Testis (tissue), 3 donors: ENCODE measurements around the gene THSD7A. TPM values are rescaled to one million over a fixed set of nuclear protein-coding genes. Genes with fewer than 3 reads are reported as not detected.

Experiments used
- DNase-seq: peaks from one replicate; pipeline ENCODE4 v3.0.0-alpha.2; 2019
- H3K27ac ChIP-seq, 2 donors: fragments of 200-600 bp; sonication (generic); one replicate each; pipeline ENCODE4 v1.5.1; 2019
- H3K27me3 ChIP-seq: fragments of 200-600 bp; sonication (generic); one replicate; pipeline ENCODE4 v1.5.1; 2019
- H3K36me3 ChIP-seq: fragments of 200-600 bp; sonication (generic); one replicate; pipeline ENCODE4 v1.5.1; 2017; ENCODE audit warnings: low read depth; ENCODE audit errors: missing control alignments
- H3K4me1 ChIP-seq: fragments of 200-600 bp; sonication (generic); one replicate; pipeline ENCODE4 v1.5.1; 2019
- H3K4me3 ChIP-seq, 2 donors: fragments of 200-600 bp; sonication (generic); one replicate each; pipeline ENCODE4 v1.5.1; 2017 to 2019
- H3K9me3 ChIP-seq: fragments of 200-600 bp; sonication (generic); one replicate; pipeline ENCODE4 v1.5.1; 2017
- CTCF ChIP-seq, 3 experiments: fragments of 450-650 bp in 2 of 3; fragments of 200-600 bp in 1 of 3; sonication (generic) in 1 of 3; IDR thresholded peaks; one replicate each; pipeline ENCODE4 v1.5.1; 2016 to 2019; ENCODE audit warnings: antibody characterized with exemption in 3 of 3, mild to moderate bottlenecking in 2 of 3, moderate library complexity in 1 of 3
- POLR2A ChIP-seq: fragments of 450-650 bp; IDR thresholded peaks from one replicate; pipeline ENCODE4 v1.6.1; 2017; ENCODE audit warnings: antibody characterized with exemption, mild to moderate bottlenecking, moderate library complexity
- WGBS, 2 donors: methylation state at CpG; one replicate each; pipeline ENCODE4 v1.1.5; 2018; 5-methylcytosine and 5-hydroxymethylcytosine counted together
- intact Hi-C: fragments of 100-400 bp; cut with DNase I; formaldehyde crosslinking; loops from one replicate; pipeline ENCODE4 v1.15.1; 2023; ENCODE audit warnings: low total_unique reads
- polyA plus RNA-seq: library from polyadenylated mRNA; stranded (reverse); fragments of 350-450 nt; fragmentation: Illumina TruSeq; extraction: RNeasy Lipid Tissue Mini Kit (QIAGEN cat#74804); gene quantifications from one replicate; pipeline ENCODE4 v1.2.3, GENCODE V29; 2014; ENCODE audit warnings: low read depth, low replicate concordance; ENCODE audit not compliant: insufficient read depth
- total RNA-seq, 2 donors: library from RNA; depleted of rRNA; stranded (reverse); fragments of >200 nt; gene quantifications; one replicate each; pipeline ENCODE4 v1.2.3, GENCODE V29; 2016

The THSD7A gene
- total and polyA plus RNA-seq, 3 donors from 2014 or later, result 1.6 to 7.0 (median 6.8) TPM

DNA sequence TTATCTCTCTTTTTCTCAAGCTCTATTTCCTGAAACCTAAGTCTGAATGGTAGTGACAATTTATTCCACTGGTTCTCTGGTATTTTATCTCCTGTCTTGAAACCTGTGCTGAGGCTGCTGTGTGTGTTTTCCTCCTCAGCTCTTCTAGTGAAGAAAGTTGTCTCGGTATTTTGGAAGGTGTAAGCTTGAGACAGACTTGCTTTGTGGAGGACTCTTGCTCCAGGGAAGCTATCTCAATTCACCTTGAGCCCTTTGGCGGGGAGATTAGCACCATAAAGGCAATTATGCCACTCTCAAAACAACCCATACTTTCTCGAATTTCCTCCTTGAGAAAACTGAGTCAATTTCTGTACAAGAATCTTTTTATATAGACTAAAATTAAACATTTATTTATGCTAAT, 141.6 kb downstream of the THSD7A start:
- Histone ChIP-seq H3K36me3 (no peaks in the 10 kb centered on the region), H3K27me3 (no peaks in the 10 kb centered on the region), H3K4me3 (no peak overlapping the region), H3K4me1 (no peaks in the 10 kb centered on the region), H3K27ac (no peak overlapping the region), H3K9me3 (no peaks in the 10 kb centered on the region)
- no peak for DNase-seq
- no peak for TF ChIP-seq CTCF (IDR thresholded peaks at IDR 0.05)
- TF ChIP-seq POLR2A, result no peak
- intact Hi-C loops, result no loop called here
- WGBS, 2 donors, result 87 to 90% methylated on average over 3 of the region's 3 CpGs

GRCh38 chr7:11689096-11689495, 142.9 kb downstream of the THSD7A start:
- no peaks in the 10 kb centered on the region for H3K27me3 ChIP-seq
- no peak for DNase-seq
- intact Hi-C loops, result no loop called here
- no peaks in the 10 kb centered on the region for H3K9me3 ChIP-seq
- WGBS, 2 donors, result 64 to 72% methylated on average over 2 of the region's 2 CpGs
- no peak overlapping the region for H3K4me3 ChIP-seq
- H3K27ac ChIP-seq, result no peak overlapping the region
- no peak for TF ChIP-seq POLR2A
- no peak for TF ChIP-seq CTCF (IDR thresholded peaks at IDR 0.05)
- no peaks in the 10 kb centered on the region for H3K36me3 ChIP-seq
- H3K4me1 ChIP-seq, result no peaks in the 10 kb centered on the region

- intact Hi-C loops, result no loop called here
These were observed 150.5 kb downstream of the THSD7A start for GRCh38 chr7:11681461-11681860.

DNA sequence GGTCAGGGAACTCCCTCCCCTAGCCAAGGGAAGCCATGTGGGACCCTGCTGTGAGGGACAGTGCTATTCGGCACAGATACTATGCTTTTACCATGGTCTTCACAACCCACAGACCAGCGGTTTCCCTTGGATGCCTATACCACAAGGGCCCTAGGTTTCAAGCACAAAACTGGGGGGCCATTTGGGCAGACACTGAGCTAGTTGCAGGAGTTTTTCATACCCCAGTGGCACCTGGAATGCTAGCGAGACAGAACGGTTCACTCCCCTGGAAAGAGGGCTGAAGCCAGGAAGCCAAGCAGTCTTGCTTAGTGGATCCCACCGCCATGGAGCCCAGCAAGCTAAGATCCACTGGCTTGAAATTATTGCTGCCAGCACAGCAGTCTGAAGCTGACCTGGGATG, 156.8 kb downstream of the THSD7A start:
- intact Hi-C loops, result no loop called here
- no peaks in the 10 kb centered on the region for H3K4me1 ChIP-seq
- TF ChIP-seq POLR2A (no peak), CTCF (IDR thresholded peaks at IDR 0.05) (no peak)
- no peak overlapping the region for H3K27ac ChIP-seq
- DNase-seq, result no peak
- WGBS, 2 donors, result 88 to 100% methylated on average over 1 to 5 of the region's 5 CpGs
- H3K36me3 ChIP-seq, result no peaks in the 10 kb centered on the region
- no peaks in the 10 kb centered on the region for H3K9me3 ChIP-seq
- H3K4me3 ChIP-seq, result no peak overlapping the region
- no peaks in the 10 kb centered on the region for H3K27me3 ChIP-seq

More at GRCh38 chr7:11681461-11681860, 150.5 kb downstream of the THSD7A start:
- DNase-seq, result no peak
- no peaks in the 10 kb centered on the region for H3K9me3 ChIP-seq
- no peaks in the 10 kb centered on the region for H3K27me3 ChIP-seq
- H3K36me3 ChIP-seq, result no peaks in the 10 kb centered on the region
- WGBS, 2 donors, result 93 to 96% methylated on average over 3 of the region's 3 CpGs
- no peak overlapping the region for H3K27ac ChIP-seq
- H3K4me3 ChIP-seq, result no peak overlapping the region
- TF ChIP-seq CTCF (IDR thresholded peaks at IDR 0.05) (no peak), POLR2A (no peak)
- no peaks in the 10 kb centered on the region for H3K4me1 ChIP-seq

DNA sequence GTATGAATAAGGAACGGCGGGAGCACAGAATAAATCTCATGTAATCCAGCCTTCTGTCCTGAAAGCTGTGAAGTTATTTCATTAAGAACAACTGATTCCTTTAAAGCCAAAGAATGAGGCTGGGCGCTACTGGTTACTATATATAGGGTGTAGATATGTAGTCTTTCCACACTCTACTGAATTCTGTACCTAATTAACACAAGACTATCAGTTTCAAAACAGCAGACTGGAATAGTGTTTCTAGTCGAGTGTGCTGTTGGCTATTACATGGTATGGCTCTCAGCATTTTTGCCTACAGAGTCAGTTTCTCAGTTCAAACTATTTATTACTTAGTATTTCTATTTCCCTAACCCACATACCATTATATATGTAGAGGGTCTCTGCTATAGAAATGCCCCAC, 163.3 kb downstream of the THSD7A start:
- no peaks in the 10 kb centered on the region for H3K9me3 ChIP-seq
- no peaks in the 10 kb centered on the region for H3K27me3 ChIP-seq
- 77 to 80% methylated on average over 4 of the region's 4 CpGs for WGBS, 2 donors
- no peak overlapping the region for H3K27ac ChIP-seq
- TF ChIP-seq POLR2A (no peak), CTCF (IDR thresholded peaks at IDR 0.05) (no peak)
- H3K4me3 ChIP-seq, result no peak overlapping the region
- DNase-seq, result no peak
- no peaks in the 10 kb centered on the region for H3K36me3 ChIP-seq
- no peaks in the 10 kb centered on the region for H3K4me1 ChIP-seq
- intact Hi-C loops, result no loop called here
